Effector CD4-positive, alpha-beta T cell (primary cell): Measurements from ENCODE around the gene PROB1.
"Not testable (repeated sequence)": the region's sequence is repeated elsewhere in the genome, so short reads cannot be mapped to it uniquely, and the experiment has no call there.

Experiments
- DNase-seq: peaks from one replicate; pipeline ENCODE4 v3.0.0-alpha.2; 2020
- total RNA-seq: gene quantifications from one replicate; lab custom pipeline; 2026; lab: John Stamatoyannopoulos, UW

Gene PROB1, protein sequence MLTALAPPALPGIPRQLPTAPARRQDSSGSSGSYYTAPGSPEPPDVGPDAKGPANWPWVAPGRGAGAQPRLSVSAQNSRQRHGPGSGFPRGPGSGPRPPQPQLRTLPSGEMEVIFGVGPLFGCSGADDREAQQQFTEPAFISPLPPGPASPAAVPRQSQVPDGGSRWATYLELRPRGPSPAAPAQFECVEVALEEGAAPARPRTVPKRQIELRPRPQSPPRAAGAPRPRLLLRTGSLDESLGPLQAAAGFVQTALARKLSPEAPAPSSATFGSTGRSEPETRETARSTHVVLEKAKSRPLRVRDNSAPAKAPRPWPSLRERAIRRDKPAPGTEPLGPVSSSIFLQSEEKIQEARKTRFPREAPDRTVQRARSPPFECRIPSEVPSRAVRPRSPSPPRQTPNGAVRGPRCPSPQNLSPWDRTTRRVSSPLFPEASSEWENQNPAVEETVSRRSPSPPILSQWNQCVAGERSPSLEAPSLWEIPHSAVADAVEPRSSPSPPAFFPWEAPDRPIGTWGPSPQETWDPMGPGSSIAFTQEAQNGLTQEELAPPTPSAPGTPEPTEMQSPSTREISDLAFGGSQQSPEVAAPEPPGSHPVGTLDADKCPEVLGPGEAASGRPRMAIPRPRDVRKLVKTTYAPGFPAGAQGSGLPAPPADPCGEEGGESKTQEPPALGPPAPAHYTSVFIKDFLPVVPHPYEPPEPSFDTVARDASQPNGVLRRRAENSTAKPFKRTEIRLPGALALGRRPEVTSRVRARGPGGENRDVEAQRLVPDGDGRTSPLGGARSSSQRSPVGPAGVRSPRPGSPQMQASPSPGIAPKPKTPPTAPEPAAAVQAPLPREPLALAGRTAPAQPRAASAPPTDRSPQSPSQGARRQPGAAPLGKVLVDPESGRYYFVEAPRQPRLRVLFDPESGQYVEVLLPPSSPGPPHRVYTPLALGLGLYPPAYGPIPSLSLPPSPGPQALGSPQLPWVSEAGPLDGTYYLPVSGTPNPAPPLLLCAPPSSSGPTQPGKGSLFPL
- 1.7 reads per million for total RNA-seq

- no peak for DNase-seq
Measured at GRCh38 chr5:139394654-139395566, at the start of gene PROB1. PROB1 (minus strand) TSS chr5:139395104; CDS start chr5:139395081, 23 bp downstream.

GRCh38 chr5:139443831-139444453, 49.0 kb upstream of the PROB1 start:
- DNase-seq, result peak; percentile 28

- DNase-seq, result not testable (repeated sequence)
Measured at GRCh38 chr5:139440416-139440815, 45.5 kb upstream of the PROB1 start.

- peak; percentile 88 for DNase-seq
Measured at GRCh38 chr5:139439013-139439903, 44.4 kb upstream of the PROB1 start, which contains the start of gene DNAJC18. DNAJC18 (minus strand) TSS chr5:139439525; CDS start chr5:139439445, 80 bp downstream.

DNA sequence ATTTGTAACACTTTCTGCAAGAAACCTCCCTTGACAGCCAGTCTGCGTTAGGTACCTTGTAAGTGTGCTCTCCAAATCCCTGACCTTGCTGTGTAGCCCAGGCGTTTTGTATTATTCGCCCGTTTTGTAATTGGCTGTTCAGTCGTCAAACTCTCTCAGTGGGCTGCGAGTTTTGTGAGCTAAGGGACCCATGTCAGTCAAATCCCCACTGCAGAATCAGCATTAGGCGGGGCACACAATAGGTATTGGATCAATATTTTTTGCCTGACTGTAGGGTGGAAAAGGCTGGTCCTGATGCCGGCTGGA, 43.8 kb upstream of the PROB1 start:
- no peak for DNase-seq

- DNase-seq, result no peak
Measured at GRCh38 chr5:139435676-139436075, 40.8 kb upstream of the PROB1 start.

DNA sequence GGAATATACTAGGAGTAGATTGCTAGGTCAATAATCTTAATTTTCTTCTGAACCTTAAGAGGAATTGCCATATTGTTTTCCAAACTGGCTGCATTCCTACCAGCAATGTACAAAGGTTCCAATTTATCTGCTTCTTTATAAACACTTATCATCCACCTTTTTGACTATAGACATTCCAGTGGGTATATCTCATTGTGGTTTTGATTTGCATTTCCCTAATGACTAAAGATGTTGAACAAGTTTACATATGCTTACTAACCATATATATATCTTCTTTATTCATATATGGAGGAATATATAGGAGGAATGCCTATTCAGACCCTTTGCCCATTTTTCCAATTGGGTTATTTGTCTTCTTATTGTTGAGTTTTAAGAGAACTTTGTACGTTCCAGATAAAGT, 36.8 kb upstream of the PROB1 start:
- DNase-seq, result no peak

GRCh38 chr5:139430015-139430414, 35.1 kb upstream of the PROB1 start:
- DNase-seq, result no peak

- no peak for DNase-seq
Measured at GRCh38 chr5:139426203-139426885, 31.4 kb upstream of the PROB1 start.

DNA sequence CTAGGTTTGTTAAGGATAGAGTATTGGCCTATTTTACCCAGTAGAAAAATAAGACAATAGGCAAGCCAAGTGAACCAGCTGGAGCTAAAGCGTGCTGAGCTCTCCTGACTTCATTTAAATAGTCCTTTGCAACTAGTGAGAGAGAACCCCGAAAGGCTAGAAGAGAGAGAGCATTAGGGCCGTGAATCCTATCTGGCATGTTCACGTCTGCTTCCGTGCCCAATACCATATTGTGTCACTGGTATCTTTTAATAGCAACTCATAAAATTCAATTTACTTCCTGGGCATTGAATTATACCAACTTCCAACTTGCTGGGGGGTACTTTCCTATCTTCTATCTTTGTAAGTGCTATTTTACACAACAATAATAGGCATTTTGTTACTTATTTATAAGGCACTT, 30.6 kb upstream of the PROB1 start:
- DNase-seq, result no peak

GRCh38 chr5:139422307-139422893, 27.5 kb upstream of the PROB1 start:
- peak; percentile 48 for DNase-seq

- no peak for DNase-seq
Measured at GRCh38 chr5:139419226-139420192, 24.6 kb upstream of the PROB1 start.

GRCh38 chr5:139418793-139419192, 23.9 kb upstream of the PROB1 start:
- DNase-seq, result no peak

DNA sequence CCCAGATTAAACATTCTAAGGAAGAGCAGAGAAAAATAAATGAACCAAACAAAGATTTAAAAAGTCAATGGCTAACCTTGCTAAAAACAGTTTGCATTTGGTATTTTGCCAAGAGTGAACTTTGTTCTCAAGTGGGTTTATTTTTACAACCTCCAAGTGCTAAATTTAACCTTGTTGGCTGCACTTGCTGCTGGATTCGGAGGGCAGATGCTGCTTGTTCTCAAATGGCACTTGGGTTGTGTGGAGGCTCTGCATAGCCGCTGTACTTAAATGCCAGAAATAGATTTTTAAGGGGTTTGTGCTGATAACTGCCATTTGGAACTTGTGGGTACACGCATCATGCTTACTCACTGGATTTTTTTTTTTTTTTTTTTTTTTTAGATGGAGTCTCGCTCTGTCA, 22.3 kb upstream of the PROB1 start:
- DNase-seq, result no peak

GRCh38 chr5:139416651-139417050, 21.7 kb upstream of the PROB1 start:
- DNase-seq, result no peak

DNA sequence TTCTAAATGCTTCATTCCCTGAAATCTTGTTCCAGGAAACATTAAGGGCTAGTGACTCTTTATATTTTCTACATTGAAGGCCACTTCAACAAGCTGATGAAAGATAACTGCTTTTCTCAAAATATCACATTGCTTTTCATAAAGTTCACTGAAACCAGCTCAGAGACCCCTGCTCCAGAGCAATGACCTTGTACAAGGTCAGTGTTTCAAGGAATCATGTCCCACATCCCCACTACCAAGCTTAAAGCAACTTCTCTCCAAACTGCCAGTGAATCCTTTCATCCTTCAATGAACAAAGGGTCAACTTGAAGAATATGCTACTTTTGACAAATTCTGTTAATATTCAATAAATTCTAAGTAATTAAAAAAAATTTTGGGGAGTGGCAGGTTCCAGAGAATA, 21.0 kb upstream of the PROB1 start:
- no peak for DNase-seq

- DNase-seq, result no peak
Measured at GRCh38 chr5:139415221-139415861, 20.4 kb upstream of the PROB1 start.

DNA sequence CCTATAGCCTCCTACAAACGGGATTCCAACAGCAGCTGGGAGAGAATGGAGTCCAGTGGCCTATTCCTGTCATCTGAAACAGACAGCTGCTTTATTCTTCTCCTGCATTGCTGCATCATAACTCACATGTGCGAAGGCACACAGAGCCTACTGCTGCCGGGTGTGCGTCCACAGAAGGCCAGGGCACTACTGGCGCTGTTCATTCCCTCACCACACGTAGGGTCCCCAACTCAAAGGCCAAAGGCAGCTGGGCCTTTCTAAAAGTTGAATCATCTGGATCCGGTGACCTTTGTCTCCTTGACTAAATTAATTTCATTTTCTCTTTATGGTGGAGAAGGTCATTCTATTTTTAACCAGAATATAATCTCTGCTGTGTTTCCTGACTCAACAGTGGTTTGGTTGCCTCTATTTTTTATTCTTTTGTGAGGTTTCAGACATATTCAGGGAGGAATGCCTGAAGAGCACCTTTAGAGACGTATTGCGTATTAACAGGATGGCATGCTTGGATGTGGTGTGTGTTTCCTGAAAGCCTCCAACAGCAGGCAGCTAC, 19.8 kb upstream of the PROB1 start:
- DNase-seq, result no peak
